Hematopoietic multipotent progenitor cell treated with erythropoietin and hydrocortisone succinate and interleukin-3 and kit ligand, for 15 days (in vitro differentiated cells): Measurements from ENCODE around the gene PBXIP1.
"Not testable (repeated sequence)": the region's sequence is repeated elsewhere in the genome, so short reads cannot be mapped to it uniquely, and the experiment has no call there.

Experiments
- DNase-seq: peaks from one replicate; pipeline ENCODE4 v3.0.0-alpha.2; 2015; ENCODE audit warnings: low spot score

The PBXIP1 gene

DNA sequence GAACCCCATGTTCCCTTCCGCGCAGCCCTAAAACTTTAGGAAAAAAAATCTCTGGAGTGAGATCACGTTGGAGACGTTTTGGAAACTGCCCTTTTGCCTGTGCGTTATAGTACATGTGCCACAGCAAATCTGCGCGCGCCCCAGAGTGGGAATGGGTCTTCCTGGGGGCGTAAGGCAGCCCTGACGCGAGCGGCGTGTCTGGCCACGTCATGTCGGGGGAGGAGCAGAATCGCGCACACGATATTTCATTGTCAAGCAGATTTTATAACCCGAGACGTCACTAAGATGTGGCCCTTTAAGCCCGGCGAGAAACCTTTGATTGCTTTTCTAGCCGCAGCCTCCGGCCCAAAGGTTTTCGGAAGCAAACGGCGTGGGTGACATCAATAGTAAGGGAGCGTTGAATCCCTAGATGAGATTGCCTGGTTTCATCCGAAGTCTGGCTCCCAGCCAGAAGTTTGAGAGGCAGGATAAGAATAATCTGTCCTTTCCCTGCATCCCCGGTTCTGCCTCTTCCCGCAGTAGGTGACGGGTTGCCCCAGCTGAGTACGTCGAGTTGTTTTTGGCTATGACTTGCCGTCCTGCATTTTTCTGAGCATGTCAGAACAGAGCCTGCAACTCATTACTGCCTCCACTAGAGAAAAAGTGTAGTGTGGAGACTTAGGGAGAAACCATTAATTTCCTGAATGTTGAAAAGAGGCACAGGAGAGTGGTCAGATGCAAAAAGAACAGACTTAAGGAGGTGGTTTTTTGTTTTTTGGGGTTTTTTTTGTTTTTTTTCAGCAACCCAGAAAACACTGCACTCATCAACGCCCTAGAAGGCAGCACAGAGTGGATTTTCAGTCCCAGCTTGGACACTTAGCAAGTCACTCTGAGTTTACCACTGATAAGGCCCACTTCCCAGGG, 18.6 kb downstream of the PBXIP1 start:
- DNase-seq: peak; percentile 92

DNA sequence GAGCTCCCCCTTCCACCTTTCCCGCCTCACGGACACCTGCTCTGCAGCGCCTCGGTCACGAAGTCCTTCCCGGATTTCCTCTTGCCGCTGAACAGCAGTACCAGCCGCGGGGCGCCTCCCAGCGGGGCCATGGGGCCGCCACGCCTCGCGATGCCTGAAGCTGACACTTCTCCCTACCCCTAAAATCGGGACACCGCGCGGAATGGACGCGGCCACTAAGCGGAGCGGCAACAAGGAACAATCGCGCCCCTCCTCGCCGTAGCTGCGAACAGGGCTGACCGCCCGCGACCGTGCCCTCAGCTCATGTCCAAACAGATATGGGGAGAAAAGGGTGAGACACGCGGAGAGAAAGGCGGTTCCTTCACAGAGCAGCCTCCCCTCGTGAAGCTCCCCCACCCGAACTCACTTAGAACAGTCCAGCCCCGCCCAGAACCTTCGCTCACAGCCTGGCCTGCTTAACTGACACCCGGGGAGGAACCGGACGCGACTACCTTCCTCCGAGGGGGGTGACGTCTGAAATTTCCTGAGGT, 19.3 kb downstream of the PBXIP1 start, which contains the start of gene PMVK:
Gene PMVK, minus strand, starts transcription at position 165 of the 530 bp plus-strand sequence. Its CDS starts 34 bp downstream, at position 131.
- DNase-seq: peak; percentile 96

- DNase-seq: no peak
Measured at GRCh38 chr1:154935749-154936554, 19.9 kb downstream of the PBXIP1 start.

DNA sequence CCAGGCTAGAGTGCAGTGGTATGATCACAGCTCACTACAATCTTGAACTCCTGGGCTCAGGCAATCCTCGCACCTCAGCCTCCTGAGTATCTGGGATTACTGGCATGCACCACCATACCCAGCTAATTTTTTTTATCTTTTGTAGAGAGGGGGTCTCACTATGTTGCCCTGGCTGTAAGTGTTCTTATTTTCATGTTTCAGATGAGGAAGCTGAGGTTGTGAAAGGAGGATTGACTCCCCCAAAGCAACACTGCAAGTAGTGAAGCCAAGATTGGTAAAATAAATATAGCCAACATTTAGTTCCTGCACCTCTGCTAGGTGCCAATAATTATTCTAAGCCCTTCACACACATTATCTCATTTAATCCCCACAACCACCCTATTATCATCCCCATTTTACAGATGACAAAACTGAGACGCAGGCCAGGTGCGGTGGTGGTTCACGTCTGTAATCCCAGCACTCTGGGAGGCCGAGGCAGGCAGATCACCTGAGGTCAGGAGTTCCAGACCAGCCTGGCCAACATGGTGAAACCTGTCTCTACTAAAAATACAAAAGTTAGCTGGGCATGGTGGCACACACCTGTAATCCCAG, 21.4 kb downstream of the PBXIP1 start:
- DNase-seq: no peak

GRCh38 chr1:154931940-154932487, 23.9 kb downstream of the PBXIP1 start:
- no peak for DNase-seq

GRCh38 chr1:154926201-154926600, 29.7 kb downstream of the PBXIP1 start:
- no peak for DNase-seq

DNA sequence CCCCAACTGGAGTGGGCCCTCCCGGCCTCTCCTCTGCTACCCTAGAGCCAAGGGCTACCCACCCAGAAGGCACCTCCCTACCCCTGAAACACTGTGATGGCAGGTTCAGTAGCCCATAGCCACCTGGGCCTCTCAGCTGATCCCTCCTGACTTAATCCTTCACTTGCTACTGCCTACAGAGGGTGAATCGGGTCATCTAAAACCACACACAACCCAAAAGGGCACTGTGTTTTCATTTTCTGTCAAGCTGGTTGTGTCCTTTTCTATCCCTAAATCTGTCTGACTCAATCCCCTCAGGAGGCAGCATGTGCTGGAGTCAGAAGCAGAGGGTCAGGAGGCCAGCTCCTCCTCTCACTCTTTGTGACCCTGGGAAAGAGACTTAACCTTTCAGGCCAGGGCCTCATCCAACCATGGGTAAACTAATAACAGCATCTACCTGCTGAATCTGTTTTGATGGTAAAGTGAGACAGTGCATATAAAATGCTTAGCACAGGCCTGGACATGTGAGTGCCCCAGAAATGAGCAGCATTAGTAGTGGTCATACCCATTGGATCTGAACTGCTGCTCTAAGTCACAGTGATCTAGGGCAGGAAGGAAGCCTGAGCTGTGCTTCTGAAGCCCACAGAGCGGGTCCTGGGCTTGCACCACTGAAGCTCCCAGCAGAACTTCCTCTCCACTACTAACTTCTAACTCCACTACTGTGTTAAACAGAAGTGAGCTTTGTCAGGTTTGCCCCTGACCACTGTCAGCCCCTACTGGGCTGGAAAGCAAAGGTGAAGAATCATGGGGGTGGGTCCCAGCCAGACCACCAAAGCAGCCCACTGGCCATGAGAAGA, 30.3 kb downstream of the PBXIP1 start:
- DNase-seq: no peak

- DNase-seq: no peak
Measured at GRCh38 chr1:154923695-154924094, 32.2 kb downstream of the PBXIP1 start.

DNA sequence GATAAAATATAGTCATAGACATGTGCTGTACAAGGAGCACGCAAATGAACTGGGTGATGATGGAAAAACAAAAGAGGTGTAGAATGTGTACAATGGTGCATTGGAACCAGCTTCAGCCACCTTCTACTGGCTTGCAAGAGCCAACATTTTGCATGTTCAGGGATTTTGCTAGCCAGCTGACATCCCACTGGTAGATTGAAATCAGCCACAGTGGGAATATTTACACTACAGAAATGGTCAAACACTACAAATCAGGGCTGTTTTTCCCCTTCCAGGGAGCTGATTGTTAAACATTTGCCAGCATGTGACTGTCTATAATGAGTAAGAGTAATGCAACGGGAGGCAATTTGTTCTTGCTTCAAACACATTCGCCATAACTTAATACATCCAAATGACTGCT, 42.6 kb downstream of the PBXIP1 start:
- DNase-seq: no peak

GRCh38 chr1:154912755-154913154, 43.1 kb downstream of the PBXIP1 start:
- DNase-seq: no peak

GRCh38 chr1:154911691-154912550, 44.0 kb downstream of the PBXIP1 start:
- DNase-seq: no peak

- no peak for DNase-seq
Measured at GRCh38 chr1:154910851-154911250, 45.0 kb downstream of the PBXIP1 start.

DNA sequence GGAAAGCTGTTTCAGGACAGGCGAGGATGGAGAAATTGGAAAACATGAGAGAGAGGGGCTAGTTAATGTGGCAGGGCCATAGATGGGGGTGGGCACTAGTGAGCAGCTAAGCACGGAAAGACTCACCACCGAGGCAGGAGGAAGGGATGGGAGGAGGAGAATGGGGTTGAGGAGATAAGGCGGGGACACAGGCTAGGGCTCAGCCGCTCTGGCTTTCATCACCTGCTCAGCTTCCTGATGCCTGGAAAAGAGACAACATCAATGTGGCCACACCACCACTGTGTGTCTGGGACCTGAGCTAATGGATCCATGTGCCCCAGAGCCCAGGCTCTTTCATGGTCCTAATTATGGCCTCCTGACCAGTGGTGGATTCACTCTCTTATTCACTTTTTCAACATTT, 47.0 kb downstream of the PBXIP1 start:
- no peak for DNase-seq

GRCh38 chr1:154908129-154908528, 47.8 kb downstream of the PBXIP1 start:
- not testable (repeated sequence) for DNase-seq

DNA sequence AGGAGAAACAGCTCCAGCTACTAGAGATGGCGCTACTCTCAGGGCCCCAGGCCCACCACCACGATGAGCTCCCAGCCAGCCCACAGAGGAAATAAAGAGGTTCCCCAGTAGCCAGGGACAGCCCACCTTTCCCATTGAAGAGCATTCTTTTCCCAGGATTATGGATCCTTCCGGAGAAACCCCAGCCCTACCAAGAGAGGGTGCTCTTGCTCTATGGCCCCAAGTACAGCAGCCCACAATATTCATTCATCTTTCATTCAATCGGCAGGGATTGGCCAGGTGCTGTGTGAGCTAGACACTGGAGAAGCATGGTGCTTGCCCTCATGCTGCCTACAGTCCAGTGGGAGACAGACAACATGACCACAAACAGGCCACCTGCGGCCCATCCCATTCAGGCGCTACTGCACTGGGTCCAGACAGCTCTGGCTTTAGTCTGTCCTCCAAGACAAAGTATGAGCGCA, 49.2 kb downstream of the PBXIP1 start:
- DNase-seq: peak; percentile 21

DNA sequence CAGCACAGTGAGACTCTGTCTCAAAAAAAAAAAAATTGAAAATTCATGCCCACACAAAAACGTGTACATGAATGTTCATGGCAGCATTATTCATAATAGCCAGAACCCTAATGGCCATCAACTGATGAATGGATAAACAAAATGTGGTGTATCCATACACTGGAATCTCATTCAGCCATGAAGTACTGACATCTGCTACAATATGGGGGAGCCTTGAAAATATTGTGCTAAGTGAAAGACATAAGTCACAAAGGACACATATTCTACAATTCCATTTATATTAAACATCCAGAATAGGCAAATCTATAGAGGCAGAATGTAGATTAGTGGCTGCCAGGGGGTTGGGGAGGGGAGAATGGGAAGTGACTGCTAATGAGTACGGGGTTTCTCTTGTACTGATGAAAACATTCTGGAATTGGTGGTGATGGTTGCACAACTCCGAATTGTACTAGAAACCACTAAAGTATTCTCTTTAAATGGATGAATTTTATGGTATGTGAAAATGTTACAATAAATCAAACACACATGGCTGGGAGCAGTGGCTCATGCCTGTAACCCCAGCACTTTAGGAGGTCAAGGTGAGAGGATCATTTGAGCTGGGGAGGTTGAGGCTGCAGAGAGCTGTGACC, 52.8 kb downstream of the PBXIP1 start:
- DNase-seq: no peak

DNA sequence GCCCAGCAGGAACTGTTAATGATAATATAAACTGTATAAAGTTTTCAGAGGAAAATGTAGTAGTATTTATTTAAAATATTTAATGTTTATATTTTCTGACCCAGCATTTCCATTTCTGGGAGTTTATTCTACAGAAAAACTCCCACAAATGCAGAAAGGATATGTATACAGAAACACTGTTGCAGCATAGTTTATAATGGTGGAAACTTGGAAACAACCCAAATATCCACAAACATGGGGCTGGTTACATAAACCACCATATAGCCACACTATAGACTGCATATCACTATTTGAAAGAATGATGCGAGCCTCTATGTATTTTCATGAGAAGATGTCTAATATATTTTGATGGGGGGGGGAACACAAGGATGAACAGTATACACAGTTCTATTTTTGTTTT, 54.3 kb downstream of the PBXIP1 start:
- no peak for DNase-seq

DNA sequence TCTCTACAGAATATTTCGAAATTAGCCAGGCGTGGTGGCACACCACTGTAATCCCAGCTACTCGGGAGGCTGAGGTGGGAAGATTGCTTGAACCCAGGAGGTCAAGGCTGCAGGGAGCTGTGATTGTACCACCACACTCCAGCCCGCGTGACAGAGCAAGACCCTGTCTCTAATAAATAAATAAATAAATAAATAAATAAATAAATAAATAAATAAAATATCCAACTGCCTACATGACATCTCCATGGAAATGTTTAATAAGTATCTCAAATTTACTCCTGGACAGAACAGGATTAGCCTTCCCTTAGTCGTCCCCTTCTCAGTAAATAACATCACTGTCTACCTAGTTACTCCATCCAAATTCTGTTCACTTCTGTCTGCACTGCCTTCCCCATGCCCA, 56.9 kb downstream of the PBXIP1 start:
- DNase-seq: no peak

GRCh38 chr1:154896771-154897286, 59.1 kb downstream of the PBXIP1 start:
- no peak for DNase-seq
